ENCODE measurements around the gene OTUD7B.

GRCh38 chr1:149967041-149967440, 43.5 kb downstream of the OTUD7B start:
- TF ChIP-seq EZH2 (IDR thresholded peaks at IDR 0.05; ENCODE audit: borderline replicate concordance, insufficient read depth, low read depth, low read length, poor library complexity, severe bottlenecking) (no peak), CTCF (IDR thresholded peaks at IDR 0.05) (no peak)

All from B cell (primary cell).